IMR-90 (cell line): Measurements from ENCODE around the gene CDX2. TPM values are rescaled to one million over a fixed set of nuclear protein-coding genes. Genes with fewer than 3 reads are reported as not detected.

Source experiments
- ATAC-seq: fragments of 200-7000 bp; cut with Tn5 transposase; 2 replicates; pipeline ENCODE4 v1.9.1; 2020; ENCODE audit warnings: low read depth, mild to moderate bottlenecking, moderate library complexity
- BruUV-seq: library from RNA; stranded (reverse); fragments of 400-500 nt; replicated peaks from 2 replicates; lab custom pipeline; 2021; lab: Mats Ljungman, UMichigan
- CTCF ChIA-PET: fragments of 300-600 bp; formaldehyde crosslinking; extraction: SDS; loops from one replicate; lab custom pipeline; 2021; ENCODE audit warnings: antibody characterized with exemption; lab: Yijun Ruan, JAX
- POLR2A ChIA-PET: fragments of 300-600 bp; sonication (Branson Sonifier 250); formaldehyde crosslinking; loops from one replicate; lab custom pipeline; 2022; ENCODE audit warnings: antibody characterized with exemption; ENCODE audit not compliant: unreplicated experiment; lab: Charles Lee
- DNase-seq: peaks from one replicate; pipeline ENCODE4 v3.0.0; 2013
- H2AFZ ChIP-seq: replicated peaks from 2 replicates; pipeline ENCODE3; 2013; ENCODE audit warnings: low read length, mild to moderate bottlenecking; ENCODE audit not compliant: poor library complexity
- H2AK5ac ChIP-seq: 2 replicates; pipeline ENCODE4 v1.6.1; 2013; ENCODE audit warnings: low read depth, low read length, inconsistent platforms
- H2AK9ac ChIP-seq: replicated peaks from 2 replicates; pipeline ENCODE3; 2013; ENCODE audit warnings: mild to moderate bottlenecking, low read depth, low read length, moderate library complexity; ENCODE audit not compliant: poor library complexity
- H2BK120ac ChIP-seq: 2 replicates; pipeline ENCODE4 v1.6.1; 2013; ENCODE audit warnings: low read depth, low read length, inconsistent platforms
- H2BK15ac ChIP-seq: 3 replicates; pipeline ENCODE4 v1.6.1; 2013; ENCODE audit warnings: low read depth, low read length, inconsistent platforms
- H2BK20ac ChIP-seq: 2 replicates; pipeline ENCODE4 v1.6.1; 2013; ENCODE audit warnings: low read depth, mild to moderate bottlenecking, inconsistent platforms, low read length, moderate library complexity
- H2BK5ac ChIP-seq: 2 replicates; pipeline ENCODE4 v1.6.1; 2013; ENCODE audit warnings: mild to moderate bottlenecking, low read depth, low read length, inconsistent platforms; ENCODE audit not compliant: poor library complexity, severe bottlenecking
- H3K14ac ChIP-seq: replicated peaks from 2 replicates; pipeline ENCODE4 v1.6.1; 2013; ENCODE audit warnings: low read depth, low read length, inconsistent platforms
- H3K18ac ChIP-seq: 2 replicates; pipeline ENCODE4 v1.6.1; 2013; ENCODE audit warnings: low read depth, low read length, control low read depth
- H3K23ac ChIP-seq: 2 replicates; pipeline ENCODE4 v1.6.1; 2013; ENCODE audit warnings: low read depth, low read length, inconsistent platforms
- H3K27ac ChIP-seq: 2 replicates; pipeline ENCODE4 v1.5.1; 2013; ENCODE audit warnings: mild to moderate bottlenecking, control low read depth, low read length; ENCODE audit not compliant: insufficient read depth
- H3K27me3 ChIP-seq: 2 replicates; pipeline ENCODE4 v1.6.1; 2013; ENCODE audit warnings: low read length; ENCODE audit not compliant: control insufficient read depth, insufficient read depth
- H3K36me3 ChIP-seq: 2 replicates; pipeline ENCODE4 v1.6.1; 2013; ENCODE audit warnings: low read length, mixed read lengths; ENCODE audit not compliant: control insufficient read depth, insufficient read depth
- H3K4ac ChIP-seq: 2 replicates; pipeline ENCODE4 v1.6.1; 2013; ENCODE audit warnings: low read depth, low read length, inconsistent platforms
- H3K4me1 ChIP-seq: 2 replicates; pipeline ENCODE4 v1.6.1; 2013; ENCODE audit warnings: low read length, mixed read lengths; ENCODE audit not compliant: control insufficient read depth, insufficient read depth
- H3K4me2 ChIP-seq: 2 replicates; pipeline ENCODE4 v1.6.1; 2013; ENCODE audit warnings: low read depth, mild to moderate bottlenecking, control low read depth, low read length, moderate library complexity
- H3K4me3 ChIP-seq: 2 replicates; pipeline ENCODE4 v1.5.1; 2013; ENCODE audit warnings: low read depth, mild to moderate bottlenecking, control low read depth, low read length, moderate library complexity; ENCODE audit not compliant: insufficient read depth
- H3K56ac ChIP-seq: 2 replicates; pipeline ENCODE4 v1.6.1; 2013; ENCODE audit warnings: low read length, inconsistent platforms; ENCODE audit not compliant: insufficient read depth; ENCODE audit errors: extremely low read depth
- H3K79me1 ChIP-seq, 2 experiments: 2 replicates each; pipeline ENCODE4 v1.6.1; 2013; ENCODE audit warnings: low read length in 2 of 2, inconsistent platforms in 1 of 2, low read depth in 1 of 2
- H3K9ac ChIP-seq: 2 replicates; pipeline ENCODE4 v1.6.1; 2013; ENCODE audit warnings: low read depth, low read length, control low read depth
- H3K9me1 ChIP-seq: 2 replicates; pipeline ENCODE4 v1.6.1; 2013; ENCODE audit warnings: low read length, inconsistent platforms; ENCODE audit not compliant: insufficient read depth
- H3K9me3 ChIP-seq: 2 replicates; pipeline ENCODE4 v1.6.1; 2013; ENCODE audit warnings: low read length; ENCODE audit not compliant: control insufficient read depth, insufficient read depth
- H4K20me1 ChIP-seq: 2 replicates; pipeline ENCODE4 v1.6.1; 2013; ENCODE audit warnings: low read length, inconsistent platforms; ENCODE audit not compliant: insufficient read depth
- H4K5ac ChIP-seq: 2 replicates; pipeline ENCODE4 v1.6.1; 2013; ENCODE audit warnings: mild to moderate bottlenecking, low read depth, low read length, control low read depth
- H4K8ac ChIP-seq, 2 experiments: 2 replicates each; pipeline ENCODE4 v1.6.1; 2013; ENCODE audit warnings: low read depth in 2 of 2, low read length in 2 of 2, control low read depth in 1 of 2, inconsistent platforms in 1 of 2
- H4K91ac ChIP-seq: 2 replicates; pipeline ENCODE4 v1.6.1; 2013; ENCODE audit warnings: low read depth, low read length, inconsistent platforms; ENCODE audit not compliant: insufficient read depth
- BHLHE40 ChIP-seq: fragments of 150-350 bp; IDR thresholded peaks from 2 replicates; pipeline ENCODE4 v1.6.1; 2016; ENCODE audit warnings: mild to moderate bottlenecking, low read depth, low read length
- CEBPB ChIP-seq: IDR thresholded peaks from 2 replicates; pipeline ENCODE4 v1.6.1; 2012; ENCODE audit warnings: low read depth, low read length, improper control_type of control experiment
- CTCF ChIP-seq: conservative IDR thresholded peaks from 2 replicates; pipeline ENCODE4 v1.5.1; 2012; ENCODE audit warnings: mild to moderate bottlenecking, low read depth, low read length, improper control_type of control experiment
- ELK1 ChIP-seq: fragments of 150-350 bp; IDR thresholded peaks from 2 replicates; pipeline ENCODE4 v1.6.1; 2016; ENCODE audit warnings: low read depth, mild to moderate bottlenecking, low read length, moderate library complexity, borderline replicate concordance
- MAFK ChIP-seq: IDR thresholded peaks from 2 replicates; pipeline ENCODE4 v1.6.1; 2012; ENCODE audit warnings: low read depth, low read length, improper control_type of control experiment
- MAZ ChIP-seq: IDR thresholded peaks from 2 replicates; pipeline ENCODE4 v1.6.1; 2012; ENCODE audit warnings: low read depth, mild to moderate bottlenecking, low read length, improper control_type of control experiment, moderate library complexity, borderline replicate concordance
- MXI1 ChIP-seq: IDR thresholded peaks from 2 replicates; pipeline ENCODE4 v1.6.1; 2012; ENCODE audit warnings: low read depth, mild to moderate bottlenecking, low read length, moderate library complexity, borderline replicate concordance
- POLR2A ChIP-seq: IDR thresholded peaks from 2 replicates; pipeline ENCODE4 v1.6.1; 2012; ENCODE audit warnings: mild to moderate bottlenecking, low read depth, low read length
- RAD21 ChIP-seq: IDR thresholded peaks from 2 replicates; pipeline ENCODE4 v1.6.1; 2012; ENCODE audit warnings: low read length, improper control_type of control experiment
- RCOR1 ChIP-seq: IDR thresholded peaks from 2 replicates; pipeline ENCODE4 v1.6.1; 2012; ENCODE audit warnings: mild to moderate bottlenecking, low read length, improper control_type of control experiment; ENCODE audit not compliant: insufficient replicate concordance
- USF2 ChIP-seq: fragments of 150-350 bp; IDR thresholded peaks from 2 replicates; pipeline ENCODE4 v1.6.1; 2017; ENCODE audit warnings: mild to moderate bottlenecking, antibody characterized with exemption, low read length, low read depth
- WGBS, 2 experiments: methylation state at CpG; one replicate each; pipeline versions ENCODE4 v1.1.5 to v1.1.7; 2013; ENCODE audit warnings: missing lambda C conversion rate in 2 of 2; ENCODE audit not compliant: insufficient read length in 1 of 2; ENCODE audit errors: extremely low coverage in 2 of 2; 5-methylcytosine and 5-hydroxymethylcytosine counted together
- dilution Hi-C: fragments of 300-500 bp; cut with HindIII; formaldehyde crosslinking; loops from one replicate; pipeline ENCODE4 v1.14.3; 2018; ENCODE audit warnings: low sequenced_read_pairs; ENCODE audit not compliant: unreplicated experiment
- in situ Hi-C: fragments of 300-500 bp; cut with MboI; formaldehyde crosslinking; loops from 3 replicates; pipeline ENCODE4 v1.14.3; 2019; ENCODE audit warnings: low sequenced_read_pairs, inconsistent platforms, mixed read lengths
- intact Hi-C: fragments of 100-400 bp; cut with micrococcal nuclease; formaldehyde crosslinking; loops from 2 replicates; pipeline ENCODE4 v1.10.0; 2022
- polyA plus RNA-seq, 3 experiments: library from polyadenylated mRNA; depleted of rRNA; stranded (reverse); fragments of >200 nt; gene quantifications; 2 replicates each; pipeline ENCODE4 v1.2.3, GENCODE V29; 2012; ENCODE audit warnings: low replicate concordance in 1 of 3
- total RNA-seq: library from RNA; depleted of rRNA; stranded (reverse); fragments of >200 nt; gene quantifications from 2 replicates; pipeline ENCODE4 v1.2.3, GENCODE V29; 2012

Gene CDX2
- total and polyA plus RNA-seq, 2 of the 4 experiments (the other 2 are of a cell fraction), result not detected

- H2BK120ac ChIP-seq, result no peak overlapping the region
- POLR2A ChIA-PET, result no interaction called here
- H3K14ac ChIP-seq, result no peak overlapping the region
Measured at GRCh38 chr13:27991881-27992280, 22.8 kb upstream of the CDX2 start.

More at GRCh38 chr13:27991881-27992280, 22.8 kb upstream of the CDX2 start:
- no peak overlapping the region for H2BK5ac ChIP-seq
- H3K9me3 ChIP-seq, result no peaks in the 10 kb centered on the region
- H3K27me3 ChIP-seq, result peaks cover 36% of the 10 kb centered on the region
- peak overlapping the region; percentile 55 for H2AK9ac ChIP-seq
- no peaks in the 10 kb centered on the region for H3K36me3 ChIP-seq
- no peak overlapping the region for H3K4me3 ChIP-seq
- H4K20me1 ChIP-seq, result no peaks in the 10 kb centered on the region
- no peak overlapping the region for H2AK5ac ChIP-seq
- WGBS, 2 experiments, result no CpG with 5 or more reads among the region's 6 CpGs
- no peak overlapping the region for H2AFZ ChIP-seq
- H3K4me2 ChIP-seq, result no peak overlapping the region
- ATAC-seq (no peak), DNase-seq (no peak)
- in situ Hi-C loops (loop anchor here (25.0 kb wide), 1 partner anchor 455 kb away; no protein-coding TSS in a partner anchor), intact Hi-C loops (no loop called here), dilution Hi-C loops (no loop called here)
- TF ChIP-seq RCOR1 (no peak), MXI1 (no peak), POLR2A (no peak), ELK1 (no peak), MAFK (no peak), RAD21 (no peak), CEBPB (no peak), MAZ (no peak), CTCF (no peak), USF2 (no peak), BHLHE40 (no peak)
- H2BK20ac ChIP-seq, result no peak overlapping the region
- H3K9me1 ChIP-seq, result no peaks in the 10 kb centered on the region
- H3K9ac ChIP-seq, result no peak overlapping the region
- no peak overlapping the region for H3K23ac ChIP-seq
- CTCF ChIA-PET, result no interaction called here
- no peak overlapping the region for H4K8ac ChIP-seq
- no peaks in the 10 kb centered on the region for H3K4me1 ChIP-seq
- no peak overlapping the region for H2BK15ac ChIP-seq
- H3K79me1 ChIP-seq, result no peaks in the 10 kb centered on the region
- no peak overlapping the region for H3K27ac ChIP-seq
- no peak overlapping the region for H4K5ac ChIP-seq
- H3K56ac ChIP-seq, result no peak overlapping the region
- BruUV-seq, result no TSS peak
- H3K18ac ChIP-seq, result no peak overlapping the region
- H4K91ac ChIP-seq, result no peak overlapping the region
- H3K4ac ChIP-seq, result no peak overlapping the region
